Gastrocnemius medialis (tissue), 4 donors: ENCODE measurements around the gene GALNT2. TPM values are rescaled to one million over a fixed set of nuclear protein-coding genes. Genes with fewer than 3 reads are reported as not detected.

ENCODE experiments used
- ATAC-seq, 2 donors: fragments of 150-250 bp; one replicate each; pipeline ENCODE4 v1.9.1; 2016
- DNase-seq, 2 donors: peaks; one replicate each; pipeline ENCODE4 v3.0.0-alpha.2; 2019
- H3K27ac ChIP-seq, 4 donors: fragments of 200-600 bp; sonication (generic); 1 replicate in 1 of 4; 2 replicates in 3 of 4; pipeline ENCODE4 v1.5.1; 2016 to 2018; ENCODE audit warnings: mild to moderate bottlenecking in 2 of 4, moderate library complexity in 1 of 4
- H3K27me3 ChIP-seq, 3 donors: fragments of 200-600 bp; sonication (generic) in 2 of 3; 1 replicate in 1 of 3; 2 replicates in 2 of 3; pipeline versions ENCODE4 v1.5.1 to v1.6.0; 2016 to 2019; ENCODE audit warnings: mild to moderate bottlenecking in 1 of 3, moderate library complexity in 1 of 3
- H3K36me3 ChIP-seq, 2 donors: fragments of 200-600 bp; sonication (generic) in 1 of 2; one replicate each; pipeline ENCODE4 v1.5.1; 2017 to 2018
- H3K4me1 ChIP-seq, 2 donors: fragments of 200-600 bp; sonication (generic) in 1 of 2; one replicate each; pipeline ENCODE4 v1.5.1; 2016 to 2017; ENCODE audit warnings: mild to moderate bottlenecking in 2 of 2
- H3K4me3 ChIP-seq, 4 donors: fragments of 200-600 bp; sonication (generic) in 3 of 4; 1 replicate in 1 of 4; 2 replicates in 3 of 4; pipeline ENCODE4 v1.5.1; 2016 to 2019; ENCODE audit warnings: mild to moderate bottlenecking in 2 of 4
- H3K9me3 ChIP-seq, 3 donors: fragments of 200-600 bp; sonication (generic) in 2 of 3; 1 replicate in 1 of 3; 2 replicates in 2 of 3; pipeline ENCODE4 v1.5.1; 2016 to 2019
- POLR2A ChIP-seq, 2 donors: fragments of 450-650 bp; IDR thresholded peaks; one replicate each; pipeline ENCODE4 v1.6.1; 2017; ENCODE audit warnings: antibody characterized with exemption in 2 of 2, mild to moderate bottlenecking in 2 of 2, moderate library complexity in 2 of 2
- in situ Hi-C, 4 donors: fragments of 200-750 bp; cut with MboI; loops; one replicate each; pipeline versions ENCODE4 v1.15.0 to v1.8.0; 2017; ENCODE audit warnings: low sequenced_read_pairs in 4 of 4
- intact Hi-C: fragments of 100-400 bp; cut with DNase I; formaldehyde crosslinking; loops from one replicate; pipeline ENCODE4 v1.15.1; 2023; ENCODE audit warnings: low total_unique reads
- total RNA-seq, 4 donors: library from RNA; depleted of rRNA; stranded (reverse); fragments of >200 nt; gene quantifications; one replicate each; pipeline versions ENCODE4 v1.1.0 to v1.2.3, GENCODE V29; 2016
- TF ChIP-seq, protein P1 (sequence below), 5 experiments: fragments of 450-650 bp in 3 of 5; fragments of 200-600 bp in 2 of 5; sonication (generic) in 2 of 5; IDR thresholded peaks in 4 of 5; conservative IDR thresholded peaks in 1 of 5; 1 replicate in 4 of 5; 2 replicates in 1 of 5; pipeline ENCODE4 v1.5.1; 2016 to 2019; ENCODE audit warnings: antibody characterized with exemption in 5 of 5, mild to moderate bottlenecking in 3 of 5, moderate library complexity in 3 of 5

GALNT2 gene
- total RNA-seq, 4 donors from 2014 or later = 73.7 to 106 (median 78.3) TPM

DNA sequence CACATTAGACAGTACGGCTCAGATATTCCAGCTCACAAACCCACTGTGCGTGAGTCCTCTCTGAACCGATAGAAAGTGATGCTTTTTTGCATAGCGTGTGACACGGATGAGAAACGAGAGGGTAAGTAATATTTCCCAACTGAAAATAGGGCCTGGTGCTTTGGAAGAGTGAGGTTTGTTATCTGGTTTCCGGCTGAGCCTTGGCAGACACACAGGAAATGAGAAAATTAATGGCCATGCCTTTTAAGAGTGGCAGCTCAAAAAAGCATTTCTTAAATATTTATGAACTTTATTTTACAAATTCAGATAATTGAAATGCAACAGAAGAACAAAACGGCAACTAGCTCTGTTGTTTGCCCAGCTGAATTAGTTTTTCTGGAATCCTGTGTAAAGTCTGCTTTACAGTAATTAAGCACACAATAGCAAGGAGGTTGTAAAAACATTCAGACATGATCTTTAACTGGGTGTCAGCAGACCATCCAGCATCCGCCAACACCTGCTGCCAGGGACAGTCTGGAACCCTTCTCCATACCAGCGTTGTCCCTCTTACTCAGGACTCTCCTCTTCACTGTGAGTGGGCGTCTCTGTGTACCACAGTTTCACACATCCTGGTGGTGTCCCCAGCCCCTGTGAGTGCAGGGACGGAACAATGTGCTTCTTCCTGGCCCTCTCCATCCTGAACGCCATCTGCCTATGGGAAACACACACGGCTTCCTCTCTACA is 203.7 kb downstream of the GALNT2 start:
- H3K36me3 ChIP-seq = peaks cover 0 to 17% of the 10 kb centered on the region in 2 donors
- H3K9me3 ChIP-seq = no peaks in the 10 kb centered on the region
- H3K4me3 ChIP-seq = no peak overlapping the region
- no peaks in the 10 kb centered on the region for H3K27me3 ChIP-seq
- peak overlapping the region in 2 of 4 donors; percentile 12 to 27 for H3K27ac ChIP-seq
- no peak for TF ChIP-seq POLR2A (IDR thresholded peaks at IDR 0.05)
- TF ChIP-seq, protein P1, sequence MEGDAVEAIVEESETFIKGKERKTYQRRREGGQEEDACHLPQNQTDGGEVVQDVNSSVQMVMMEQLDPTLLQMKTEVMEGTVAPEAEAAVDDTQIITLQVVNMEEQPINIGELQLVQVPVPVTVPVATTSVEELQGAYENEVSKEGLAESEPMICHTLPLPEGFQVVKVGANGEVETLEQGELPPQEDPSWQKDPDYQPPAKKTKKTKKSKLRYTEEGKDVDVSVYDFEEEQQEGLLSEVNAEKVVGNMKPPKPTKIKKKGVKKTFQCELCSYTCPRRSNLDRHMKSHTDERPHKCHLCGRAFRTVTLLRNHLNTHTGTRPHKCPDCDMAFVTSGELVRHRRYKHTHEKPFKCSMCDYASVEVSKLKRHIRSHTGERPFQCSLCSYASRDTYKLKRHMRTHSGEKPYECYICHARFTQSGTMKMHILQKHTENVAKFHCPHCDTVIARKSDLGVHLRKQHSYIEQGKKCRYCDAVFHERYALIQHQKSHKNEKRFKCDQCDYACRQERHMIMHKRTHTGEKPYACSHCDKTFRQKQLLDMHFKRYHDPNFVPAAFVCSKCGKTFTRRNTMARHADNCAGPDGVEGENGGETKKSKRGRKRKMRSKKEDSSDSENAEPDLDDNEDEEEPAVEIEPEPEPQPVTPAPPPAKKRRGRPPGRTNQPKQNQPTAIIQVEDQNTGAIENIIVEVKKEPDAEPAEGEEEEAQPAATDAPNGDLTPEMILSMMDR (IDR thresholded peaks at IDR 0.05 in 4 of 5, conservative IDR thresholded peaks at IDR 0.05 in 1 of 5) = no peak
- intact Hi-C loops = no loop called here
- ATAC-seq = no peak
- in situ Hi-C loops = no loop called here
- DNase-seq = no peak
- peaks cover 9 to 15% of the 10 kb centered on the region in 2 donors for H3K4me1 ChIP-seq

DNA sequence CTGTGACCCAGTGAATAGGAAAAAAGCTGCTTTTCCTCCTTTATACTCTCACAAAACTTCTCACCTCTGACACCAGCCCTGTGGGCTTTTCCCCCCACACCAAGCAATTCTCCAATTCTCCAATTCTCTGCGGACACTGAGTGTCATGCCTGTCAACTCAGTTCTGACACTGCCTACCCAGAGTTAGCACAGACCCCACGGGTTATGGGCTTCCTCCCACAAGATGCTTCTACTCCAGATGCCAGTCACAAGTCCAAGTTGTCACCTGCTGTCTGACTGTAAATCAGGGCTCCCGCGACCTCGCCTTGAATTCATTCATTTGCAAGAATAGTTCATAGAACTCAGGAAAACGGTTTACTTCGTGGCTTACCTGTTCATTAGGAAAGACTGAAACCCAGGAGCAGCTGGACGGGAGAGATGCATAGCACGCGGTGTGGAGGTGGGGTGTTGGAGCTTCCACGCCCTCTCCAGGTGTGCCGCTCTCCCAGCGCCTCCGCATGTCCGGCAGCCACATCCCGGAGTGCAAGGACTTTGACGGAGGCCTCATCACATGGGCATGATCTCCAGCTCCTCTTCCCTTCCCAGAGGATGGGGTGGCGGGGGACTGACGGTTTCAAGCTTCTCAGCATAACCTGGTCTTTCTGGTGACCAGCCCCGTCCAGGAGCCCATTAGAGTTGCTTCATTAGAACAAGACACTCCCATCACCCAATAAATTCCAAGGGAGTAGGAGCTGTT is 204.4 kb downstream of the GALNT2 start:
- TF ChIP-seq POLR2A (IDR thresholded peaks at IDR 0.05) = no peak
- TF ChIP-seq, protein P1 (IDR thresholded peaks at IDR 0.05 in 4 of 5, conservative IDR thresholded peaks at IDR 0.05 in 1 of 5) = no peak
- DNase-seq (peak in 1 of 2 donors; percentile 6), ATAC-seq (no peak)
- in situ Hi-C loops (no loop called here), intact Hi-C loops (no loop called here)
- no peaks in the 10 kb centered on the region for H3K27me3 ChIP-seq
- no peaks in the 10 kb centered on the region for H3K9me3 ChIP-seq
- peak overlapping the region in 1 of 4 donors; percentile 27 for H3K27ac ChIP-seq
- peaks cover 2 to 7% of the 10 kb centered on the region in 2 donors for H3K4me1 ChIP-seq
- H3K36me3 ChIP-seq = peaks cover 0 to 23% of the 10 kb centered on the region in 2 donors
- no peak overlapping the region for H3K4me3 ChIP-seq

GRCh38 chr1:230272557-230272956 is 205.5 kb downstream of the GALNT2 start:
- no peak for ATAC-seq
- in situ Hi-C loops (no loop called here), intact Hi-C loops (no loop called here)
- Histone ChIP-seq H3K36me3 (peaks cover 0 to 34% of the 10 kb centered on the region in 2 donors), H3K9me3 (no peaks in the 10 kb centered on the region), H3K27me3 (no peaks in the 10 kb centered on the region), H3K4me3 (no peak overlapping the region), H3K4me1 (peaks cover 0 to 7% of the 10 kb centered on the region in 2 donors), H3K27ac (no peak overlapping the region)
- TF ChIP-seq, protein P1 (IDR thresholded peaks at IDR 0.05 in 4 of 5, conservative IDR thresholded peaks at IDR 0.05 in 1 of 5) = no peak
- no peak for TF ChIP-seq POLR2A (IDR thresholded peaks at IDR 0.05)
- DNase-seq = no peak

- H3K27me3 ChIP-seq = no peaks in the 10 kb centered on the region
- TF ChIP-seq POLR2A (IDR thresholded peaks at IDR 0.05) = no peak
- TF ChIP-seq, protein P1 (IDR thresholded peaks at IDR 0.05 in 4 of 5, conservative IDR thresholded peaks at IDR 0.05 in 1 of 5) = no peak
- in situ Hi-C loops = no loop called here
- ATAC-seq (no peak), DNase-seq (peak in 1 of 2 donors; percentile 4)
- peaks cover 0 to 7% of the 10 kb centered on the region in 2 donors for H3K4me1 ChIP-seq
- no peak overlapping the region for H3K27ac ChIP-seq
- no peaks in the 10 kb centered on the region for H3K9me3 ChIP-seq
- H3K4me3 ChIP-seq = no peak overlapping the region
- intact Hi-C loops = no loop called here
- H3K36me3 ChIP-seq = peaks cover 0 to 35% of the 10 kb centered on the region in 2 donors
Measured at GRCh38 chr1:230273141-230273710, 206.2 kb downstream of the GALNT2 start.
